Measurements from ENCODE around the gene SGPP2. TPM values are rescaled to one million over a fixed set of nuclear protein-coding genes. Genes with fewer than 3 reads are reported as not detected.

Gene SGPP2
- total and polyA plus RNA-seq, 2 experiments from 2014 or later = 0.08 TPM; not detected in 1

GRCh38 chr2:222381566-222381965 lies 42.8 kb upstream of the SGPP2 start (continued):
- no peak for TF ChIP-seq ZNF462 (CRISPR knock-in tag; IDR thresholded peaks at IDR 0.05)
- no peak for TF ChIP-seq ZNF114 (CRISPR knock-in tag; IDR thresholded peaks at IDR 0.05)
- no peak for TF ChIP-seq JUNB (IDR thresholded peaks at IDR 0.05; ENCODE audit: unreplicated experiment)
- no peak for TF ChIP-seq EZH2phosphoT487 (IDR thresholded peaks at IDR 0.05; ENCODE audit: unreplicated experiment)
- TF ChIP-seq CREB1 (CRISPR knock-in tag; IDR thresholded peaks at IDR 0.05; ENCODE audit: low read depth) = no peak
- no peak for TF ChIP-seq CTCF (conservative IDR thresholded peaks at IDR 0.05; ENCODE audit: low read depth in 2 of 2)

- H3K79me2 ChIP-seq (replicated peaks; ENCODE audit: insufficient read depth) = no peaks in the 10 kb centered on the region
- H3K4me3 ChIP-seq = no peak overlapping the region
- H4K20me1 ChIP-seq (replicated peaks; ENCODE audit: insufficient read depth) = no peaks in the 10 kb centered on the region
- Mint-ChIP-seq H3K4me3 (no peak overlapping the region), H3K36me3 (ENCODE audit: low read depth) (no peaks in the 10 kb centered on the region), H3K27ac (no peak overlapping the region), H3K9me3 (no peaks in the 10 kb centered on the region; the same call in 2 of the 3 replicates), H3K4me1 (peaks cover 5% of the 10 kb centered on the region; the same call in 2 of the 3 replicates), H3K27me3 (ENCODE audit: insufficient read depth, low read depth, poor library complexity) (peaks cover 5% of the 10 kb centered on the region)
- ATAC-seq = no peak
- no peak for DNase-seq (ENCODE audit: low spot score)
- no peaks in the 10 kb centered on the region for H3K4me1 ChIP-seq (ENCODE audit: insufficient read depth)
- H3K27me3 ChIP-seq (ENCODE audit: insufficient read depth) = no peaks in the 10 kb centered on the region
- no peaks in the 10 kb centered on the region for H3F3A ChIP-seq (replicated peaks; ENCODE audit: low read depth)
- peaks cover 9% of the 10 kb centered on the region for H3K9me2 ChIP-seq (ENCODE audit: insufficient read depth)
- H3K27ac ChIP-seq (ENCODE audit: low read depth) = no peak overlapping the region
- H2AFZ ChIP-seq = 0 out of 2 replicates have a peak overlapping the region, but pooled peaks have one; percentile 59
- no peaks in the 10 kb centered on the region; the same call in 1 of the 2 replicates for H3K36me3 ChIP-seq (ENCODE audit: insufficient read depth)
- H3K4me2 ChIP-seq = no peak overlapping the region
- TF ChIP-seq REST (IDR thresholded peaks at IDR 0.05; ENCODE audit: unreplicated experiment) (no peak), NANOG (IDR thresholded peaks at IDR 0.05; ENCODE audit: borderline replicate concordance) (no peak), CREB1 (CRISPR knock-in tag; IDR thresholded peaks at IDR 0.05; ENCODE audit: low read depth) (no peak), STAT1 (IDR thresholded peaks at IDR 0.05; ENCODE audit: unreplicated experiment) (no peak), ZNF331 (CRISPR knock-in tag; IDR thresholded peaks at IDR 0.05; ENCODE audit: low read depth) (no peak), POLR2AphosphoS5 (IDR thresholded peaks at IDR 0.05; ENCODE audit: low read depth) (no peak), JUNB (IDR thresholded peaks at IDR 0.05; ENCODE audit: unreplicated experiment) (no peak), EZH2 (IDR thresholded peaks at IDR 0.05; ENCODE audit: low read depth, unreplicated experiment) (no peak), ETS1 (IDR thresholded peaks at IDR 0.05) (no peak), ZNF114 (CRISPR knock-in tag; IDR thresholded peaks at IDR 0.05) (no peak)
Observed at GRCh38 chr2:222383255-222383654, 41.1 kb upstream of the SGPP2 start.
